GM12864 (cell line): ENCODE data around the gene POR.
A peak's percentile ranks its signal among the peaks of the same experiment; 100 is the strongest.

Experiments used
- DNase-seq: peaks from one replicate; pipeline ENCODE4 v3.0.0-alpha.2; 2011; ENCODE audit warnings: low read depth
- H3K4me3 ChIP-seq: 2 replicates; pipeline ENCODE4 v1.5.1; 2011; ENCODE audit warnings: mild to moderate bottlenecking, low read depth, low read length, control low read depth
- CTCF ChIP-seq: IDR thresholded peaks from 2 replicates; pipeline ENCODE4 v1.5.1; 2011; ENCODE audit warnings: low read depth, mild to moderate bottlenecking, moderate library complexity, low read length, control low read depth, inconsistent platforms; ENCODE audit errors: missing control alignments

Gene POR

GRCh38 chr7:75969704-75970498 lies 54.9 kb downstream of the POR start:
- DNase-seq, result no peak
- TF ChIP-seq CTCF, result no peak
- no peak overlapping the region for H3K4me3 ChIP-seq

GRCh38 chr7:75971309-75971960 lies 56.5 kb downstream of the POR start:
- no peak overlapping the region for H3K4me3 ChIP-seq
- no peak for DNase-seq
- no peak for TF ChIP-seq CTCF

- TF ChIP-seq CTCF, result peak; percentile 11
- H3K4me3 ChIP-seq, result no peak overlapping the region
- DNase-seq, result no peak
Measured at GRCh38 chr7:75971961-75972763, 57.2 kb downstream of the POR start.

GRCh38 chr7:75977743-75978142 lies 62.8 kb downstream of the POR start:
- TF ChIP-seq CTCF, result no peak
- DNase-seq, result no peak
- no peak overlapping the region for H3K4me3 ChIP-seq

GRCh38 chr7:75979759-75980429 lies 64.9 kb downstream of the POR start:
- no peak for TF ChIP-seq CTCF
- H3K4me3 ChIP-seq, result no peak overlapping the region
- no peak for DNase-seq

- no peak overlapping the region for H3K4me3 ChIP-seq
- DNase-seq, result no peak
- TF ChIP-seq CTCF, result no peak
Measured at GRCh38 chr7:75980430-75981202, 65.7 kb downstream of the POR start.
